Umbilical cord (tissue), 2 donors: ENCODE data around the gene FLACC1. TPM values are rescaled to one million over a fixed set of nuclear protein-coding genes. Genes with fewer than 3 reads are reported as not detected.

Experiments
- DNase-seq: peaks from one replicate; pipeline ENCODE4 v3.0.0-alpha.2; 2015; ENCODE audit warnings: low spot score
- total RNA-seq: library from RNA; depleted of rRNA; stranded (reverse); fragments of >200 nt; gene quantifications from one replicate; pipeline ENCODE4 v1.2.3, GENCODE V29; 2014; ENCODE audit warnings: low replicate concordance; ENCODE audit not compliant: insufficient read depth

FLACC1 gene
- total RNA-seq, 1 donor from 2014 or later = 10.8 TPM

GRCh38 chr2:201276511-201276910, 80.6 kb downstream of the FLACC1 start:
- DNase-seq = no peak

GRCh38 chr2:201275990-201276389, 81.2 kb downstream of the FLACC1 start:
- no peak for DNase-seq

- DNase-seq = peak; percentile 49
Observed at GRCh38 chr2:201275069-201275468, 82.1 kb downstream of the FLACC1 start.

GRCh38 chr2:201273330-201273983, 83.7 kb downstream of the FLACC1 start:
- no peak for DNase-seq

- DNase-seq = no peak
Observed at GRCh38 chr2:201271917-201272316, 85.2 kb downstream of the FLACC1 start.

GRCh38 chr2:201270293-201271001, 86.7 kb downstream of the FLACC1 start:
- DNase-seq = no peak

- no peak for DNase-seq
Observed at GRCh38 chr2:201269764-201270163, 87.4 kb downstream of the FLACC1 start.

GRCh38 chr2:201267278-201268030, 89.7 kb downstream of the FLACC1 start:
- DNase-seq = no peak

- DNase-seq = no peak
Observed at GRCh38 chr2:201266629-201267028, 90.5 kb downstream of the FLACC1 start.

GRCh38 chr2:201264472-201265173, 92.5 kb downstream of the FLACC1 start:
- no peak for DNase-seq

GRCh38 chr2:201263779-201264178, 93.4 kb downstream of the FLACC1 start:
- no peak for DNase-seq

- no peak for DNase-seq
Observed at GRCh38 chr2:201262718-201263117, 94.4 kb downstream of the FLACC1 start.

- no peak for DNase-seq
Observed at GRCh38 chr2:201261906-201262305, 95.2 kb downstream of the FLACC1 start.

- no peak for DNase-seq
Observed at GRCh38 chr2:201261471-201261870, 95.7 kb downstream of the FLACC1 start.

GRCh38 chr2:201260302-201260800, 96.8 kb downstream of the FLACC1 start, which contains the start of gene CASP8:
Gene CASP8 (plus strand): TSS chr2:201260536. CDS start chr2:201266487, 5,951 bp downstream.
- DNase-seq = no peak

- no peak for DNase-seq
Observed at GRCh38 chr2:201258666-201259615, 98.2 kb downstream of the FLACC1 start.

GRCh38 chr2:201257956-201258665, 99.0 kb downstream of the FLACC1 start:
- DNase-seq = peak; percentile 88

- DNase-seq = no peak
Observed at GRCh38 chr2:201257381-201257955, 99.7 kb downstream of the FLACC1 start.

GRCh38 chr2:201256082-201256481, 101.1 kb downstream of the FLACC1 start:
- DNase-seq = peak; percentile 58
